HepG2 (cell line): ENCODE data around the gene MEX3D.

Source experiments
- CERS6 ChIP-seq: sonication (generic); formaldehyde crosslinking; IDR thresholded peaks from 2 replicates; pipeline ENCODE4 v1.5.0; 2020; ENCODE audit warnings: missing genetic modification reagents
- CHD2 ChIP-seq: IDR thresholded peaks from 2 replicates; pipeline ENCODE4 v1.6.1; 2011; ENCODE audit warnings: low read depth, low read length, improper control_type of control experiment
- GTF3A ChIP-seq: sonication (generic); formaldehyde crosslinking; conservative IDR thresholded peaks from 2 replicates; pipeline ENCODE4 v1.4.0; 2020; ENCODE audit warnings: mild to moderate bottlenecking, missing genetic modification reagents
- MAFF ChIP-seq: IDR thresholded peaks from 2 replicates; pipeline ENCODE4 v1.6.1; 2011; ENCODE audit warnings: low read depth, low read length, improper control_type of control experiment
- NFE2 ChIP-seq: sonication (generic); formaldehyde crosslinking; IDR thresholded peaks from 2 replicates; pipeline ENCODE4 v1.4.0; 2020; ENCODE audit warnings: missing genetic modification reagents
- PHF8 ChIP-seq: sonication (generic); formaldehyde crosslinking; IDR thresholded peaks from 2 replicates; pipeline ENCODE4 v1.5.0; 2020; ENCODE audit warnings: missing genetic modification reagents
- PRDM10 ChIP-seq: sonication (generic); formaldehyde crosslinking; IDR thresholded peaks from 2 replicates; pipeline ENCODE4 v1.4.0; 2020; ENCODE audit warnings: low read depth, missing genetic modification reagents
- REST ChIP-seq, 2 experiments: IDR thresholded peaks; 2 replicates each; pipeline ENCODE4 v1.6.1; 2011 to 2012; ENCODE audit warnings: low read length in 2 of 2, borderline replicate concordance in 1 of 2, low read depth in 1 of 2, mild to moderate bottlenecking in 1 of 2, moderate library complexity in 1 of 2
- TAF1 ChIP-seq: sonication (generic); formaldehyde crosslinking; IDR thresholded peaks from 2 replicates; pipeline ENCODE4 v1.4.0; 2020; ENCODE audit warnings: missing genetic modification reagents
- ZFP91 ChIP-seq: sonication (generic); formaldehyde crosslinking; IDR thresholded peaks from 2 replicates; pipeline ENCODE4 v1.9.0; 2022; ENCODE audit warnings: missing genetic modification reagents, mild to moderate bottlenecking, borderline replicate concordance

- TF ChIP-seq MAFF (no peak), ZFP91 (CRISPR knock-in tag) (no peak), CERS6 (CRISPR knock-in tag) (no peak), GTF3A (CRISPR knock-in tag) (no peak), PRDM10 (no peak), PHF8 (CRISPR knock-in tag) (no peak), NFE2 (CRISPR knock-in tag) (no peak), TAF1 (CRISPR knock-in tag) (no peak), REST (IDR thresholded peaks at IDR 0.05; ENCODE audit: borderline replicate concordance in 1 of 2, low read depth in 1 of 2, low read length in 2 of 2) (no peak), CHD2 (no peak)
Measured at GRCh38 chr19:1609680-1610474, 41.8 kb upstream of the MEX3D start.
